GM12878 (cell line): ENCODE data around the gene BIVM. TPM values are rescaled to one million over a fixed set of nuclear protein-coding genes. Genes with fewer than 3 reads are reported as not detected.

Experiments used
- ATAC-seq: fragments of 200-7000 bp; cut with Tn5 transposase; 3 replicates; pipeline ENCODE4 v1.9.1; 2020; ENCODE audit warnings: mild to moderate bottlenecking, moderate library complexity
- BruUV-seq: library from RNA; stranded (reverse); fragments of 400-500 nt; replicated peaks from 2 replicates; lab custom pipeline; 2021; lab: Mats Ljungman, UMichigan
- CTCF ChIA-PET: fragments of 300-600 bp; sonication (Branson Sonifier 250); formaldehyde crosslinking; extraction: SDS; loops from one replicate; lab custom pipeline; 2021; ENCODE audit warnings: inconsistent platforms; lab: Yijun Ruan, JAX
- POLR2A ChIA-PET: fragments of 350-600 bp; formaldehyde crosslinking; extraction: SDS; loops from one replicate; lab custom pipeline; 2021; ENCODE audit warnings: inconsistent platforms; lab: Charles Lee
- RAD21 ChIA-PET: fragments of 300-600 bp; sonication (Branson Sonifier 250); formaldehyde crosslinking; loops from one replicate; lab custom pipeline; 2023; ENCODE audit warnings: antibody characterized with exemption; ENCODE audit not compliant: unreplicated experiment; lab: Charles Lee
- SMC1A ChIA-PET: fragments of 300-600 bp; sonication (Branson Sonifier 250); formaldehyde crosslinking; loops from one replicate; lab custom pipeline; 2023; ENCODE audit not compliant: unreplicated experiment, uncharacterized antibody; lab: Charles Lee
- DNase-seq: peaks from one replicate; pipeline ENCODE4 v3.0.0-alpha.2; 2011; ENCODE audit warnings: low read depth, low spot score
- FAIRE-seq: peaks from 3 replicates; lab custom pipeline; 2011; peaks lifted over from hg19 to GRCh38; lab: Jason Lieb, UNC
- H2AFZ ChIP-seq: 2 replicates; pipeline ENCODE4 v1.6.0; 2011; ENCODE audit warnings: low read depth, low read length, control low read depth; ENCODE audit not compliant: control insufficient read depth
- H3K27ac ChIP-seq: 2 replicates; pipeline ENCODE4 v1.5.1; 2011; ENCODE audit warnings: control low read depth; ENCODE audit not compliant: control insufficient read depth, insufficient read depth
- H3K27me3 ChIP-seq, 2 experiments: replicated peaks in 1 of 2; 2 replicates each; pipeline versions ENCODE4 v1.6.0 to v1.6.1; 2011; ENCODE audit warnings: low read length in 1 of 2; ENCODE audit not compliant: control insufficient read depth in 2 of 2, insufficient read depth in 2 of 2
- H3K36me3 ChIP-seq, 2 experiments: 2 replicates each; pipeline ENCODE4 v1.5.1; 2011; ENCODE audit warnings: low read length in 1 of 2; ENCODE audit not compliant: control insufficient read depth in 2 of 2, insufficient read depth in 2 of 2
- H3K4me1 ChIP-seq: 2 replicates; pipeline ENCODE4 v1.6.1; 2011; ENCODE audit warnings: mild to moderate bottlenecking, low read length, moderate library complexity, mixed read lengths; ENCODE audit not compliant: control insufficient read depth, insufficient read depth
- H3K4me2 ChIP-seq: 2 replicates; pipeline ENCODE4 v1.6.0; 2011; ENCODE audit warnings: control low read depth; ENCODE audit not compliant: control insufficient read depth, insufficient read depth
- H3K4me3 ChIP-seq: fragments of 200-600 bp; sonication (generic); 2 replicates; pipeline ENCODE4 v1.5.1; 2016
- H3K79me2 ChIP-seq: 2 replicates; pipeline ENCODE4 v1.6.0; 2011; ENCODE audit warnings: low read length; ENCODE audit not compliant: control insufficient read depth, insufficient read depth
- H3K9ac ChIP-seq: 2 replicates; pipeline ENCODE4 v1.8.0; 2011; ENCODE audit warnings: low read length, control low read depth, mixed read lengths; ENCODE audit not compliant: control insufficient read depth, insufficient read depth
- H3K9me3 ChIP-seq: replicated peaks from 3 replicates; pipeline ENCODE4 v1.5.1; 2011; ENCODE audit warnings: mild to moderate bottlenecking, low read length; ENCODE audit not compliant: control insufficient read depth, insufficient read depth
- H4K20me1 ChIP-seq: 2 replicates; pipeline ENCODE4 v1.6.0; 2011; ENCODE audit not compliant: control insufficient read depth, insufficient read depth
- BACH1 ChIP-seq: fragments of 450-650 bp; IDR thresholded peaks from 2 replicates; pipeline ENCODE4 v1.6.1; 2017; ENCODE audit warnings: mild to moderate bottlenecking, borderline replicate concordance
- BMI1 ChIP-seq: fragments of 450-650 bp; IDR thresholded peaks from 2 replicates; pipeline ENCODE4 v1.6.1; 2016; ENCODE audit warnings: mild to moderate bottlenecking, moderate library complexity, borderline replicate concordance
- CBX3 ChIP-seq: fragments of 200-600 bp; sonication (generic); IDR thresholded peaks from 2 replicates; pipeline ENCODE4 v1.6.1; 2016; ENCODE audit warnings: low read depth, borderline replicate concordance
- E2F4 ChIP-seq: IDR thresholded peaks from 2 replicates; pipeline ENCODE4 v1.6.1; 2012; ENCODE audit warnings: low read depth, low read length, improper control_type of control experiment
- FOS ChIP-seq: IDR thresholded peaks from 3 replicates; pipeline ENCODE4 v1.6.1; 2011; ENCODE audit warnings: borderline replicate concordance; ENCODE audit not compliant: insufficient read length; ENCODE audit errors: extremely low read depth
- NBN ChIP-seq: fragments of 450-650 bp; IDR thresholded peaks from 2 replicates; pipeline ENCODE4 v1.6.1; 2016
- NFXL1 ChIP-seq: fragments of 450-650 bp; IDR thresholded peaks from 2 replicates; pipeline ENCODE4 v1.6.1; 2017; ENCODE audit warnings: antibody characterized with exemption, mild to moderate bottlenecking, borderline replicate concordance
- NR2C2 ChIP-seq: IDR thresholded peaks from 2 replicates; pipeline ENCODE4 v1.6.1; 2011; ENCODE audit warnings: borderline replicate concordance, low read depth; ENCODE audit not compliant: control insufficient read depth, insufficient read length
- POU2F2 ChIP-seq: IDR thresholded peaks from 3 replicates; pipeline ENCODE4 v1.6.1; 2011; ENCODE audit warnings: low read depth, mild to moderate bottlenecking, low read length, borderline replicate concordance
- RFX5 ChIP-seq: IDR thresholded peaks from 2 replicates; pipeline ENCODE4 v1.6.1; 2011; ENCODE audit warnings: low read depth, low read length, improper control_type of control experiment
- SUZ12 ChIP-seq: fragments of 200-600 bp; sonication (generic); IDR thresholded peaks from one replicate; pipeline ENCODE4 v1.6.1; 2018; ENCODE audit warnings: antibody characterized with exemption, mild to moderate bottlenecking; ENCODE audit not compliant: unreplicated experiment
- ZNF207 ChIP-seq: fragments of 450-650 bp; IDR thresholded peaks from 2 replicates; pipeline ENCODE4 v1.6.1; 2014; ENCODE audit warnings: antibody characterized with exemption, mild to moderate bottlenecking, borderline replicate concordance
- ZNF592 ChIP-seq: fragments of 450-650 bp; IDR thresholded peaks from 2 replicates; pipeline ENCODE4 v1.6.1; 2017; ENCODE audit warnings: mild to moderate bottlenecking, moderate library complexity
- ZZZ3 ChIP-seq: IDR thresholded peaks from 2 replicates; pipeline ENCODE4 v1.6.1; 2011; ENCODE audit warnings: low read depth; ENCODE audit not compliant: control insufficient read depth, insufficient read length
- WGBS: methylation state at CpG from one replicate; pipeline ENCODE4 v1.1.6; 2016; ENCODE audit warnings: low lambda C conversion rate; ENCODE audit not compliant: insufficient replicate concordance, insufficient coverage; ENCODE audit errors: missing lambda C conversion rate; 5-methylcytosine and 5-hydroxymethylcytosine counted together
- in situ Hi-C: fragments of 300-500 bp; cut with MboI; formaldehyde crosslinking; loops from 9 replicates; pipeline ENCODE4 v1.14.3; 2018; ENCODE audit warnings: mixed read lengths
- intact Hi-C: fragments of 100-400 bp; cut with micrococcal nuclease; formaldehyde crosslinking; loops from one replicate; pipeline ENCODE4 v1.14.2; 2022; ENCODE audit not compliant: unreplicated experiment
- polyA plus RNA-seq, 11 experiments: library from polyadenylated mRNA; depleted of rRNA in 4 of 11; unstranded in 6 of 11; stranded (reverse) in 5 of 11; fragments of >200 nt; fragmentation: Nextera tagmentation in 4 of 11; fragmentation: Illumina TruSeq in 1 of 11; extraction: Ambion mirVana in 4 of 11; extraction: Trizol in 1 of 11; gene quantifications; 1 replicate in 1 of 11; 2 replicates in 10 of 11; pipeline versions ENCODE4 v1.2.1 to v1.2.3, GENCODE V29; 2011 to 2016; ENCODE audit warnings: inconsistent platforms in 2 of 11, missing spikeins in 2 of 11, low read depth in 1 of 11
- total RNA-seq, 4 experiments: library from RNA; depleted of rRNA in 3 of 4; stranded (reverse); fragments of >200 nt in 3 of 4; fragmentation: Illumina TruSeq in 1 of 4; extraction: Trizol in 1 of 4; gene quantifications; 2 replicates each; pipeline versions ENCODE4 v1.2.1 to v1.2.3, GENCODE V29; 2013 to 2021
- TF ChIP-seq, protein P1 (sequence below): fragments of 450-650 bp; IDR thresholded peaks from 2 replicates; pipeline ENCODE4 v1.6.1; 2017; ENCODE audit warnings: mild to moderate bottlenecking, low read depth, inconsistent platforms; ENCODE audit not compliant: poor library complexity, severe bottlenecking

Gene BIVM
- total and polyA plus RNA-seq, 10 of the 15 experiments (the other 5 are each of a cell fraction or from before 2014, with no cell fraction given), result 3.4 to 20.1 (median 14.1) TPM

GRCh38 chr13:102793611-102794355, 5.1 kb upstream of the BIVM start:
- H3K9me3 ChIP-seq, result no peaks in the 10 kb centered on the region
- ATAC-seq (no peak), FAIRE-seq (no peak), DNase-seq (no peak)
- H2AFZ ChIP-seq, result no peak overlapping the region
- H3K27me3 ChIP-seq, result no peaks in the 10 kb centered on the region
- ChIA-PET RAD21 (no interaction called here), CTCF (interaction anchor here (0.9 to 2.2 kb wide), 2 partner anchors 9 to 201 kb away, joined by 3 to 6 read pairs; no protein-coding TSS in a partner anchor), POLR2A (interaction anchor here (0.6 kb wide), 1 partner anchor 132 kb away, joined by 3 read pairs; no protein-coding TSS in a partner anchor), SMC1A (interaction anchor here (0.6 kb wide), 1 partner anchor 1004 kb away, joined by 5 read pairs; no protein-coding TSS in a partner anchor)
- H4K20me1 ChIP-seq, result no peaks in the 10 kb centered on the region
- 86% methylated on average over 9 of the region's 9 CpGs for WGBS
- no peaks in the 10 kb centered on the region; a peak in 2 of 4 replicates for H3K36me3 ChIP-seq
- H3K4me3 ChIP-seq, result no peak overlapping the region
- no peak overlapping the region for H3K27ac ChIP-seq
- H3K4me1 ChIP-seq, result peaks cover 2% of the 10 kb centered on the region; the same call in 1 of the 2 replicates
- no TSS peak for BruUV-seq
- intact Hi-C loops, result no loop called here
- no peak overlapping the region for H3K4me2 ChIP-seq
- H3K9ac ChIP-seq, result no peak overlapping the region
- in situ Hi-C loops, result no loop called here
- peaks cover 1% of the 10 kb centered on the region; the same call in 1 of the 2 replicates for H3K79me2 ChIP-seq
- TF ChIP-seq ZNF207 (no peak), POU2F2 (no peak), BACH1 (no peak), BMI1 (no peak), RFX5 (no peak), NFXL1 (no peak), E2F4 (no peak), ZNF592 (no peak), SUZ12 (no peak), ZZZ3 (no peak), FOS (no peak), CBX3 (no peak), NR2C2 (no peak), NBN (no peak)
- TF ChIP-seq, protein P1, sequence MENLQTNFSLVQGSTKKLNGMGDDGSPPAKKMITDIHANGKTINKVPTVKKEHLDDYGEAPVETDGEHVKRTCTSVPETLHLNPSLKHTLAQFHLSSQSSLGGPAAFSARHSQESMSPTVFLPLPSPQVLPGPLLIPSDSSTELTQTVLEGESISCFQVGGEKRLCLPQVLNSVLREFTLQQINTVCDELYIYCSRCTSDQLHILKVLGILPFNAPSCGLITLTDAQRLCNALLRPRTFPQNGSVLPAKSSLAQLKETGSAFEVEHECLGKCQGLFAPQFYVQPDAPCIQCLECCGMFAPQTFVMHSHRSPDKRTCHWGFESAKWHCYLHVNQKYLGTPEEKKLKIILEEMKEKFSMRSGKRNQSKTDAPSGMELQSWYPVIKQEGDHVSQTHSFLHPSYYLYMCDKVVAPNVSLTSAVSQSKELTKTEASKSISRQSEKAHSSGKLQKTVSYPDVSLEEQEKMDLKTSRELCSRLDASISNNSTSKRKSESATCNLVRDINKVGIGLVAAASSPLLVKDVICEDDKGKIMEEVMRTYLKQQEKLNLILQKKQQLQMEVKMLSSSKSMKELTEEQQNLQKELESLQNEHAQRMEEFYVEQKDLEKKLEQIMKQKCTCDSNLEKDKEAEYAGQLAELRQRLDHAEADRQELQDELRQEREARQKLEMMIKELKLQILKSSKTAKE, result no peak
